Ishikawa (cell line): ENCODE results near the gene CDHR3.

Experiments
- CEBPB ChIP-seq: IDR thresholded peaks from 2 replicates; pipeline ENCODE4 v1.6.1; 2012
- CREB1 ChIP-seq: IDR thresholded peaks from 2 replicates; pipeline ENCODE4 v1.6.1; 2012; ENCODE audit warnings: low read depth
- EGR1 ChIP-seq: IDR thresholded peaks from 2 replicates; pipeline ENCODE4 v1.6.1; 2012
- EP300 ChIP-seq: IDR thresholded peaks from 2 replicates; pipeline ENCODE4 v1.6.1; 2012; ENCODE audit warnings: borderline replicate concordance
- FOXM1 ChIP-seq: IDR thresholded peaks from 2 replicates; pipeline ENCODE4 v1.6.1; 2012; ENCODE audit warnings: low read depth, borderline replicate concordance
- NFIC ChIP-seq: IDR thresholded peaks from 2 replicates; pipeline ENCODE4 v1.6.1; 2012
- RAD21 ChIP-seq: IDR thresholded peaks from 2 replicates; pipeline ENCODE4 v1.6.1; 2012; ENCODE audit warnings: low read depth
- TAF1 ChIP-seq: IDR thresholded peaks from 2 replicates; pipeline ENCODE4 v1.6.1; 2012; ENCODE audit warnings: low read depth, mild to moderate bottlenecking
- TCF12 ChIP-seq: IDR thresholded peaks from 2 replicates; pipeline ENCODE4 v1.6.1; 2012; ENCODE audit warnings: low read depth
- TEAD4 ChIP-seq: IDR thresholded peaks from 2 replicates; pipeline ENCODE4 v1.6.1; 2012
- YY1 ChIP-seq: IDR thresholded peaks from 2 replicates; pipeline ENCODE4 v1.6.1; 2012; ENCODE audit warnings: low read depth
- ZBTB7A ChIP-seq: IDR thresholded peaks from 2 replicates; pipeline ENCODE4 v1.6.1; 2012; ENCODE audit warnings: low read depth
- TF ChIP-seq, protein P1 (sequence below): IDR thresholded peaks from 2 replicates; pipeline ENCODE4 v1.6.1; 2012
- TF ChIP-seq, protein P2 (sequence below): IDR thresholded peaks from 2 replicates; pipeline ENCODE4 v1.6.1; 2012; ENCODE audit warnings: low read depth, mild to moderate bottlenecking
- TF ChIP-seq, protein P3 (sequence below): IDR thresholded peaks from 2 replicates; pipeline ENCODE4 v1.6.1; 2012

The CDHR3 gene

DNA sequence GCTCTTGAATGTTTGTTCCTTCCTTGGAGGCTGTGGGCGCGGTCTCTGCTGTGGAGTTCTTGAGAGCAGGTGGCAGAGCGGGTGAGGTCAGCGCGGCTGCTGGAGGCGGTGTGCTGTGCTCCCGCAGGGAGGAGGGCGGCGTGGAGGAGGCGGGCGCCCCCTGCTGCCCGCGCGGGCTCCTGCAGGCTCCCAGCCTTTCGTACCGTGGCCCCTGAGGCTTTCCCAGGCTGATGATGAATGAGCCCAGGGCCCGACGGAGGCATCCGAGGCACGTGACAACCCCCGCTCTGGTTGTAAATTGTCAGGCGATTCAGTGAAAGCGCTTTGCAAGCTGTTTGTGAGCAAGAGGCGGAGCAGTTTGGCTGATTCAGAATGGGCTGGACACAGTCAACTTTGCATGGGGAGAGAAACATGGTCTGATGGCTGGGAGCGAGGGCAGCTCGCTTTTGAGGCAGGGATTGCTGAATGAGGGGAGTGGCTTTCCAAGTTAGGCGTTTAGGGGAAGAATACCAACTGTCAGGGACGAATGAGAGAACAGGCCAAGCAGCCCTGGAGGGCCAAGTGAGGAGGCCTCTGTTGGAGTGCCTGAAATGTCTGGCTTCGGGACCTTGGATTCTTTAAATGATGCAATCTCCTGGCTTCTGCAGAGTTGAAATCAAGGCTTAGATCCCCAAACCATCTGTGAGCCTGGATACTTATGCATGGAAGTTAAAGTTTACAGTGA is 46.6 kb downstream of the CDHR3 start:
- TF ChIP-seq TCF12 (0 out of 2 replicates have a peak, but pooled peaks have one; percentile 29), CEBPB (no peak), TAF1 (no peak), EGR1 (no peak), ZBTB7A (no peak), TEAD4 (0 out of 2 replicates have a peak, but pooled peaks have one; percentile 8), NFIC (no peak; the same call in 1 of the 2 replicates), CREB1 (no peak), FOXM1 (no peak), RAD21 (peak; percentile 86), YY1 (no peak)
- TF ChIP-seq, protein P1, sequence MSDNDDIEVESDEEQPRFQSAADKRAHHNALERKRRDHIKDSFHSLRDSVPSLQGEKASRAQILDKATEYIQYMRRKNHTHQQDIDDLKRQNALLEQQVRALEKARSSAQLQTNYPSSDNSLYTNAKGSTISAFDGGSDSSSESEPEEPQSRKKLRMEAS: peak; percentile 76
- TF ChIP-seq, protein P2, sequence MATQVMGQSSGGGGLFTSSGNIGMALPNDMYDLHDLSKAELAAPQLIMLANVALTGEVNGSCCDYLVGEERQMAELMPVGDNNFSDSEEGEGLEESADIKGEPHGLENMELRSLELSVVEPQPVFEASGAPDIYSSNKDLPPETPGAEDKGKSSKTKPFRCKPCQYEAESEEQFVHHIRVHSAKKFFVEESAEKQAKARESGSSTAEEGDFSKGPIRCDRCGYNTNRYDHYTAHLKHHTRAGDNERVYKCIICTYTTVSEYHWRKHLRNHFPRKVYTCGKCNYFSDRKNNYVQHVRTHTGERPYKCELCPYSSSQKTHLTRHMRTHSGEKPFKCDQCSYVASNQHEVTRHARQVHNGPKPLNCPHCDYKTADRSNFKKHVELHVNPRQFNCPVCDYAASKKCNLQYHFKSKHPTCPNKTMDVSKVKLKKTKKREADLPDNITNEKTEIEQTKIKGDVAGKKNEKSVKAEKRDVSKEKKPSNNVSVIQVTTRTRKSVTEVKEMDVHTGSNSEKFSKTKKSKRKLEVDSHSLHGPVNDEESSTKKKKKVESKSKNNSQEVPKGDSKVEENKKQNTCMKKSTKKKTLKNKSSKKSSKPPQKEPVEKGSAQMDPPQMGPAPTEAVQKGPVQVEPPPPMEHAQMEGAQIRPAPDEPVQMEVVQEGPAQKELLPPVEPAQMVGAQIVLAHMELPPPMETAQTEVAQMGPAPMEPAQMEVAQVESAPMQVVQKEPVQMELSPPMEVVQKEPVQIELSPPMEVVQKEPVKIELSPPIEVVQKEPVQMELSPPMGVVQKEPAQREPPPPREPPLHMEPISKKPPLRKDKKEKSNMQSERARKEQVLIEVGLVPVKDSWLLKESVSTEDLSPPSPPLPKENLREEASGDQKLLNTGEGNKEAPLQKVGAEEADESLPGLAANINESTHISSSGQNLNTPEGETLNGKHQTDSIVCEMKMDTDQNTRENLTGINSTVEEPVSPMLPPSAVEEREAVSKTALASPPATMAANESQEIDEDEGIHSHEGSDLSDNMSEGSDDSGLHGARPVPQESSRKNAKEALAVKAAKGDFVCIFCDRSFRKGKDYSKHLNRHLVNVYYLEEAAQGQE: no peak
- TF ChIP-seq, protein P3, sequence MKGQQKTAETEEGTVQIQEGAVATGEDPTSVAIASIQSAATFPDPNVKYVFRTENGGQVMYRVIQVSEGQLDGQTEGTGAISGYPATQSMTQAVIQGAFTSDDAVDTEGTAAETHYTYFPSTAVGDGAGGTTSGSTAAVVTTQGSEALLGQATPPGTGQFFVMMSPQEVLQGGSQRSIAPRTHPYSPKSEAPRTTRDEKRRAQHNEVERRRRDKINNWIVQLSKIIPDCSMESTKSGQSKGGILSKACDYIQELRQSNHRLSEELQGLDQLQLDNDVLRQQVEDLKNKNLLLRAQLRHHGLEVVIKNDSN: peak; percentile 86

DNA sequence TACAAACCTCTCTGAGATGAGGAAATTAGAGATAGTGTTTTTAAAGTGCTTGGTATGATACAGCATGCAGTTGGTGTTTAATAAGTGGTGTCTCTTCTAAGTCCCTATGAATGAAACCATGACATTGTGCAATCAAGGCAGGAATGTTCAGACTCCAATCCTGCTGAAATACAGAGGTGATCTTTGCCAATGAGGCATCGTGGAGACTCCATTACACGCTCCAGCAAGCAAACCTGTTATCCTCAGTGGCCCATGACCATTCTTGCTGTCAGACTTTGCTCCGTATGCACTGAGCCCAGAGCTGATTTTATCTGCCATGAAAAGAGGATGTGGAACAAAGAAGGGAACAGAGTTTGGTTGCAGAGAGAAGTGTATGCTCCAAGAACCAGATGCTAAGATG is 47.3 kb downstream of the CDHR3 start:
- TF ChIP-seq CEBPB: peak; percentile 75
- TF ChIP-seq RAD21: no peak

DNA sequence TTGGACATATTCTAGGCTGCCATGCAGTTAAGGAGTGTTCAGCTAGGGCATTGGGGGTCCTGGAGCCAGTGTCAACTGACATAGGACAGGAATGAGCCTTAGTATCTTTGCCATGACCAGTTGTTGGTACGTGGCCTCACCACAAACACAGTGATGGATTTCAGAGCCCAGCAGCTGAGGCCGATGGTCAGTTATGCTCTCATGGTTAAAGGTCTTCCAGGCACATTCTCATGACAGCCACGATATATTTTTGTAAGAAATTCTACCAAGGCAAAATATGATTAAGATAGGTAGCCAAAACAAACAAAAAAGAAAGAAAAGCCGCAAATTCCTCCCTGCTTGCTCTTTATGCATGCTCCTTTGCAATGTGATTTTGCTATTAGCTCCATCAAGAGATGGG is 47.8 kb downstream of the CDHR3 start:
- TF ChIP-seq, protein P1: no peak
- TF ChIP-seq, protein P3: no peak
- TF ChIP-seq EP300 (no peak), ZBTB7A (no peak), CEBPB (no peak), CREB1 (no peak), RAD21 (no peak), EGR1 (no peak), TCF12 (no peak), FOXM1 (no peak), YY1 (no peak), TAF1 (no peak), TEAD4 (no peak), NFIC (no peak)
- TF ChIP-seq, protein P2: no peak

DNA sequence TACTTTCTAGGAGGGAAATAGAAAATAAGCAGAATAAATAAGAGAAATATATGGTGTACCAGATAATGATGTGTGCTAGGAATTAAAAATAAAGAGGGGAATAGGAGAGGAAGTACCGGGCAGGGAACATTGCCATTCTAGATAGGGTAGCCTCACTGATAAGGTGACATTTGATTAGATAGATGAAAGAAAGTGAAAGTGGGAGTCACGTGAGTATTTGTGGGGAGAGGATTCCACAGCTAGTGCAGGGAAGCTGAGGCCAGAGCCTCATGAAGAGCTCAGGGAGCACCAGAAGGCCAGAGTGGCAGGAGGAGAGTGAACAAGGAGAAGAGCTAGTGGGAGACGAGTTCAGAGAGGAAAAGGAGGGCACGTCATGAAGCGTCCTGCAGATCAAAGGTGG is 49.1 kb downstream of the CDHR3 start:
- TF ChIP-seq ZBTB7A: no peak
- TF ChIP-seq TEAD4: no peak
- TF ChIP-seq EGR1: no peak
- no peak for TF ChIP-seq CEBPB
- no peak for TF ChIP-seq YY1
- no peak for TF ChIP-seq RAD21
- no peak for TF ChIP-seq TAF1
- no peak for TF ChIP-seq NFIC
- TF ChIP-seq FOXM1: no peak
- TF ChIP-seq CREB1: no peak
- TF ChIP-seq, protein P1: no peak
- TF ChIP-seq, protein P3: no peak
- no peak for TF ChIP-seq EP300
- TF ChIP-seq, protein P2: no peak
- TF ChIP-seq TCF12: no peak
